Inflammatory macrophage treated with lipopolysaccharide for 1 hour (primary cell): Measurements from ENCODE around the gene SYCP2L.

Experiments used
- DNase-seq, 2 donors: peaks; one replicate each; pipeline ENCODE4 v3.0.0-alpha.2; 2020 to 2022

SYCP2L gene

DNA sequence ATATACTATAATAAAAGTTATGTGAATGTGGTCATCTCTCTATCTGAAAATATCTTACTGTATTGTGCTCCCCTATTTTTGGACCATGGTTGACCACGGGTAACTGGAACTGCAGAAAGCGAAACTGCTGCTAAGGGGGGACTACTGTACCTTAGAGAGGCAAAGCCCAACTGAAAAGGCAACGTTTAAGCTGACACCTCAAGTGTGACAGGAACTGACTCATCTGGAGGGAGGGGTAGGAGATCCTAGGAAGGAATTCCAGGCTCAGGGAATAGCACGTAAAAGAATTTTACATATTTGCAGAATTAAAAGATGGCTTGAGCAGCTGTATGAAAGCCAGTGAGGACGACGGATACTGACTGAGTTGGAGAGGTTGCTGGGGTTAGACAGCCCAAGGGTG lies 122.5 kb downstream of the SYCP2L start:
- no peak for DNase-seq

- DNase-seq: no peak
Measured at GRCh38 chr6:11011787-11012234, 125.0 kb downstream of the SYCP2L start.

DNA sequence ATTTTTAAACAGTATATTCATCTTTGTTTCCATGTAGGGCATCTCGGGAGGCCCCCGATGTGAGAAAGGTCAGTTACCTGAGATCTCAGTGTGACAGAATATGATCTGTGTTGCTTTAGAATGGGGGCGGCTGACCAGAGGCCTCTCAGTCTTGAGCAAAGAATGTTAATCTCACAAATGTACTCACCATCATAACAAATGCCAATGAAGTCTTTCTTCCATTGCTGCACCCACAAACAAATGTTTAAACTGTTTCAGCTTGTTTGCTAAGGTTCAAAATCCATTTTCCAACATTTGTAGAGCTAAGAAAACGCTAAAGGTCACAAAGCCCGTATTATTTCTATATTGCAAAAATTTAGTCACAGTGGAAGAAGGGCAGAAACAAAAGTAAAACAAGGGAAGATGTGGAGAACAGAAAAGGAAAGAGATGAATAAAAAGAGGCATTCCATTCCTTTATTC lies 125.5 kb downstream of the SYCP2L start:
- DNase-seq: no peak

- DNase-seq: no peak
Measured at GRCh38 chr6:11012976-11013720, 126.3 kb downstream of the SYCP2L start.

DNA sequence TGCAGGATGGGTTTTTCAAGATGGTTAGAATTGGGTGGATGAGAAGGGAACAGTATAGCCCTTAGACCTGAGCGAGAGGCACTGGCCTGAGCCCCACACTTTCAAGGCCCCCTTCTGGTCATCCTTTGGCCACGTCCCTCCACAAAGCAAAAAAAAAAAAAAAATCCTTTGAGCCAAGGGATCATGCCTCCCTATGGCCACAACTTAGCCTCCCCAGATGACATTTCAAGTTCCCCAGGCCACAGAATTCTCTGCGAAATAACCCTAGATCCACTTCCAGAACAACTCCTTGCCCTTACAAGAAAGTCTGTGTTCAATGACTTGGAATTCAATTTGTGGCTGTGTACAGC lies 126.8 kb downstream of the SYCP2L start:
- DNase-seq: no peak

- DNase-seq: no peak
Measured at GRCh38 chr6:11015102-11015501, 128.2 kb downstream of the SYCP2L start.

GRCh38 chr6:11016452-11016851 lies 129.6 kb downstream of the SYCP2L start:
- no peak for DNase-seq

- DNase-seq: no peak
Measured at GRCh38 chr6:11017090-11017489, 130.2 kb downstream of the SYCP2L start.

DNA sequence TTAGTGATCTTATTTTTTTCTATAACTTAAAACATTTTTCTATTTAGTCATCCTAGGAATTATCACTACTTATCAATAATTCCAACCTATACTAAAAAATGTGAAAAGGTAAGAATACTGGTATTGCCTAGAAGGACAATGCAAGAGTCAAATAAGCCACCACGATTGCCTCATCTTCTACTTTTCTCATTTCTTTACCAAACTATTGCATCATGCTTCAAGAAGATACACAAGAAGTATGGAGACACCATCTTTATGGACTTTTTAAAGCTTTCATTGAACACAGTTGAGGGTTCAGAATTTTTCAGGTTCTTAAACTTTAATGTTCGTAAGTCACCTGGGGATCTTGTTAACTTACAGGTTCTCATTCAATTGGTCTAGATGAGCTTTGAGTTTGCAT lies 131.4 kb downstream of the SYCP2L start:
- DNase-seq: no peak

DNA sequence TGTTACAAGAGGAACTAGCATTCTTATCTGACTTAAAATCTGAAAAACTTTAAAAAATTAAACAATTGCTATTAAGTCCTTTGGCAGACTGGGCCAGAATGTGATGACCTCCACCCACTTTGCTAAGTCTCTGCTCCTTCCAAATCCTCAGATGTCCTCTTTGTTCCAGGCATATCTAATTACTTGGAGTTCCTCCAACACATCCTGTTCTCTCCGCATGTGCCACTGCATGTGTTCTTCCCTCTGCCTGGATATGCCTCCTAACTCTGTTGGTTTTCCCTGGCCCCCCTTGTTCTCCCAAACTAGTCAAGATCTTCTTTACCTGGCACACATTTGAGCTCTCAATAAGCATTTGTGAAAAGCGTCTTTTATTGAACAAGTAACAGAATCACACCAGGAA lies 134.2 kb downstream of the SYCP2L start:
- no peak for DNase-seq

GRCh38 chr6:11021714-11022113 lies 134.9 kb downstream of the SYCP2L start:
- no peak for DNase-seq

- DNase-seq: no peak
Measured at GRCh38 chr6:11023032-11023431, 136.2 kb downstream of the SYCP2L start.
